Duodenal mucosa (tissue), 2 donors: ENCODE measurements around the gene DOCK1.

Experiments used
- H3K27ac ChIP-seq: one replicate; pipeline ENCODE4 v1.7.0; 2013; ENCODE audit warnings: low read depth, low read length
- H3K27me3 ChIP-seq, 2 donors: one replicate each; pipeline ENCODE4 v1.7.0; 2013; ENCODE audit warnings: low read length in 2 of 2, control low read depth in 1 of 2; ENCODE audit not compliant: insufficient read depth in 2 of 2, control insufficient read depth in 1 of 2
- H3K36me3 ChIP-seq, 2 donors: one replicate each; pipeline ENCODE4 v1.7.0; 2013; ENCODE audit warnings: low read length in 2 of 2, control low read depth in 1 of 2; ENCODE audit not compliant: insufficient read depth in 2 of 2, control insufficient read depth in 1 of 2
- H3K4me1 ChIP-seq, 2 donors: one replicate each; pipeline ENCODE4 v1.7.0; 2013; ENCODE audit warnings: low read length in 2 of 2, control low read depth in 1 of 2; ENCODE audit not compliant: insufficient read depth in 2 of 2, control insufficient read depth in 1 of 2
- H3K4me3 ChIP-seq, 2 donors: one replicate each; pipeline ENCODE4 v1.7.0; 2013; ENCODE audit warnings: low read length in 2 of 2, low read depth in 1 of 2
- H3K9ac ChIP-seq, 2 donors: one replicate each; pipeline ENCODE4 v1.7.0; 2013; ENCODE audit warnings: low read length in 2 of 2, low read depth in 1 of 2
- H3K9me3 ChIP-seq, 2 donors: one replicate each; pipeline ENCODE4 v1.7.0; 2013; ENCODE audit warnings: low read length in 2 of 2, control low read depth in 1 of 2; ENCODE audit not compliant: control insufficient read depth in 1 of 2

Gene DOCK1

DNA sequence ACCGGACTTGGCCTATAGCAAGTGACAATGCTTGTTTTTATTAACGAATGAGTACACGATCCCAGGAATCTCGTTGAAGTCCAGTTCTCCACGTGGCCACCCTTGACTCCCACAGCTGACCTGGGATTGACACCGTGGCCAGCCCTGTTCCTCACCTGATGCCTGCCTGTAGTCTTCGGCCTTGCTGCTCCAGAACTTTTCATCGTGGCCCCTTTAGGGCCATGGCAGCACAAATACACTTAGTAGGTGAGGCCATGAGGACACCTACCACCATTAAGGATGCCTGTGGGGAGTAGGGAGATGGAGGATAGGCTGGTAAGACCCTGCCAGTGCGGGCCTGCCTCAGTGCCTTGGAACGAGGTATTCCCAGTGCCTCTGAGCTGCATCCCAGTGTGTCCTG, 321.8 kb downstream of the DOCK1 start:
- H3K9ac ChIP-seq = no peak overlapping the region

DNA sequence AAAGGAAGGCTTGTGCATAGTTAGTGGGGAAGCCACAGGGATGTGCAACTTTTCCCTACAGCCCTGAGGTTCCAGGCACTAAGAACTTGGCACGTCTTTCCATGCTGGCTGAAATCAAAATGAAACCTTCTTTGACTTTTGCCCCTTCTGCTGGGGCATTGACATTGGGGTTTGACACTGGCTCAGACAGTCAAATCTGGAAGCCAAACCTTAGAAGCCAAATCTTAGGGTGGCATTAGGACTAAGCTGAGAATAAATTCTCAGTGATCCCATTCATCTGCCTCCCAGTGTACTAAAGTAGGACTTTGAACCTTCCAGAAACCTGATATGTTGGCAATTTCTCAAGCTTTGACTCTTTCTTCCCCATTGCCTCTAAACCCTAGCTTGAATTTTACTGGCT, 322.4 kb downstream of the DOCK1 start:
- no peak overlapping the region for H3K9ac ChIP-seq
- peaks cover 0 to 8% of the 10 kb centered on the region in 2 donors for H3K4me1 ChIP-seq
- no peaks in the 10 kb centered on the region for H3K9me3 ChIP-seq
- no peak overlapping the region for H3K27ac ChIP-seq
- H3K36me3 ChIP-seq = no peaks in the 10 kb centered on the region
- no peaks in the 10 kb centered on the region for H3K27me3 ChIP-seq
- no peak overlapping the region for H3K4me3 ChIP-seq

More for the DNA sequence above, 321.8 kb downstream of the DOCK1 start:
- no peak overlapping the region for H3K4me3 ChIP-seq
- H3K36me3 ChIP-seq = no peaks in the 10 kb centered on the region
- no peaks in the 10 kb centered on the region for H3K9me3 ChIP-seq
- H3K27ac ChIP-seq = no peak overlapping the region
- H3K4me1 ChIP-seq = peaks cover 0 to 8% of the 10 kb centered on the region in 2 donors
- H3K27me3 ChIP-seq = no peaks in the 10 kb centered on the region

DNA sequence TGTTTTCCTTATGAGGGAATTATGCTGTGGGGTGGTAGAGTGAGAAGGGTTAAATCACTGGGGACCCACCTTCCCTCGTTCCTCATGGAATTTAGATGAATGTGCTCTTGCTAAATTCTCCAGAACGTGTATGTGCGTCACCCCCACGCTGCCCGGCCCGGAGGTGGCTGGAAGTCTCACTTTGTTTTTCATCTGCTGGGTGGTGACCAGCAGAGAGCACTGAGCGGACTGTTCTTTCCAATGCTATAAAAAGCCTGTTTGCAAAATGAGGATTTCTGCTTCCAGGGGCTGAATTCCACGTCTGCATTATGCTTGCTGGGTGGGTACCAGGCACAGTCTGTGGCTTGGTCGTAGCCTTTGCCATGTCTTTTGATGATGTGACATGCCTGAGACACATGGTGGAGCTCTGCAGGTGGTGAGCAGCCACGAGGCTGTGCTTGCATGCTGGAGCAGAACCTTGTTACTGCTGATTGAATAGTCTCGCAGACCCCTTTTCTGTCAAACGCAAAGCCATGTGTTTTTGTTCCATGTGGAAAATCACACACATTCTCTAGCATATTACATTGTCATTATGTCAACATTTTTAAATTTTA, 323.1 kb downstream of the DOCK1 start:
- Histone ChIP-seq H3K36me3 (no peaks in the 10 kb centered on the region), H3K9me3 (no peaks in the 10 kb centered on the region), H3K4me3 (no peak overlapping the region), H3K27ac (no peak overlapping the region), H3K4me1 (peaks cover 0 to 8% of the 10 kb centered on the region in 2 donors), H3K9ac (no peak overlapping the region), H3K27me3 (no peaks in the 10 kb centered on the region)

DNA sequence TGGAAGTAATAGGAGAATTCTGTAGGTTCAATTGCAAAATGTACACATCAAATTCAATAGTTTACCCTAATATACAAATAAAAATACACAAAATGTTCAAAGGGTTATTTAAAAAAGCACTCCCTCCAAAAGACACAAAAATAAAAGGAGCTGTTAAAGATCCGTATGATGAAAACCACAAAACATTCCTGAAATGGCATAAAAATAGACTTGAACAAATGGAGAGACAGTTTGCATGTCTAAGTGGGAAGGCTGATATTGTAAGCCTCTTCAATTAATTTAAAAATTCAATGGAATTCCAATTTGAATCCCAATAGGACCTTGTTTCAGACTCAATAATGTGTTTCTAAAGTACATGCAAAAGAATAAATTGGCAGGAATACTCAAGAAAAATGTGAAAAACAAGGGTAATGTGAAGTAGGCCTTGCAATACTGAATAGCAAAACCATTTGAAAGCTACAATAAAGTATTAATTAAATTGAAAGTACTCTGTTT, 329.1 kb downstream of the DOCK1 start:
- Histone ChIP-seq H3K27me3 (no peaks in the 10 kb centered on the region), H3K4me1 (no peaks in the 10 kb centered on the region), H3K36me3 (no peaks in the 10 kb centered on the region), H3K9me3 (no peaks in the 10 kb centered on the region), H3K9ac (no peak overlapping the region), H3K27ac (no peak overlapping the region), H3K4me3 (no peak overlapping the region)

DNA sequence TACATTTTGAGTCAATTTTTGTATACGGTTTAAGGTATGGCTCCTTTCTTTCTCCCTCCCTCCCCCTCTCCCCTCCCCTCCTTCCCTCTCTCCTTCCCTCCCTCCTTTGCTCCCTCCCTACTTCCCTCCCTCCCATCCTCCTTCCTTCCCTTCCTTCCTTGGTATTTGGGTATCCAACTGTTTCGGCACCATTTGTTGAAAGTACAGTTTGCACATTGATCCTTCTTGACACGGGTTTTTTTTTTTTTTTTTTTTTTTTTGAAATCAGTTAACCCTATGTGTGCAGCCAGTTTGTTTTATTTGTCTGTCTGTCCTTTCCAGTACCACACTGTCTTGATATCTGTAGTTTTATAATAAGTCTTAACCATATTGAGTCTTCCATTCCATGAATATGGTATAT, 331.0 kb downstream of the DOCK1 start:
- H3K36me3 ChIP-seq = no peaks in the 10 kb centered on the region
- no peak overlapping the region for H3K4me3 ChIP-seq
- H3K9ac ChIP-seq = no peak overlapping the region
- H3K27ac ChIP-seq = no peak overlapping the region
- no peaks in the 10 kb centered on the region for H3K27me3 ChIP-seq
- H3K9me3 ChIP-seq = no peaks in the 10 kb centered on the region
- no peaks in the 10 kb centered on the region for H3K4me1 ChIP-seq

DNA sequence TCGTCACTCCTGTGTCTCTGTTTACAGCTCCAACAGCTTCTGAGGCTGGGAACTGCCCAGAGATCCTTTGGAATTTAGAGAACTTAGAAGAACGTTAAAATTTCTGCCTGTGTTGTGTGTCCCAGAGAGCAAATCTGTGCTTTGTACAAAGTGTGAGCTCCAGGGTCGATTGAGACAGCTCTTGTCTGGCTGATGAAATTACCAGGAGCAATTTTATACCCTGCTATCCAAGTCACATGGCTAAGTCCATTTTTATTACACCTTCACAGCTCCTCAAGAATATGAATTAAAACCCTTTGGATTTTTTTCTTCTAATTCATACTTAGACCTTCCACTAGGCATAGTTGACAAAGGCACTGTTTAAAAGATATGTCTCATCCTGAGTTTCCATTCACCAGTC, 337.7 kb downstream of the DOCK1 start:
- H3K36me3 ChIP-seq = no peaks in the 10 kb centered on the region
- no peak overlapping the region for H3K9ac ChIP-seq
- H3K4me3 ChIP-seq = no peak overlapping the region
- no peaks in the 10 kb centered on the region for H3K27me3 ChIP-seq
- H3K27ac ChIP-seq = no peak overlapping the region
- no peaks in the 10 kb centered on the region for H3K4me1 ChIP-seq
- no peaks in the 10 kb centered on the region for H3K9me3 ChIP-seq

DNA sequence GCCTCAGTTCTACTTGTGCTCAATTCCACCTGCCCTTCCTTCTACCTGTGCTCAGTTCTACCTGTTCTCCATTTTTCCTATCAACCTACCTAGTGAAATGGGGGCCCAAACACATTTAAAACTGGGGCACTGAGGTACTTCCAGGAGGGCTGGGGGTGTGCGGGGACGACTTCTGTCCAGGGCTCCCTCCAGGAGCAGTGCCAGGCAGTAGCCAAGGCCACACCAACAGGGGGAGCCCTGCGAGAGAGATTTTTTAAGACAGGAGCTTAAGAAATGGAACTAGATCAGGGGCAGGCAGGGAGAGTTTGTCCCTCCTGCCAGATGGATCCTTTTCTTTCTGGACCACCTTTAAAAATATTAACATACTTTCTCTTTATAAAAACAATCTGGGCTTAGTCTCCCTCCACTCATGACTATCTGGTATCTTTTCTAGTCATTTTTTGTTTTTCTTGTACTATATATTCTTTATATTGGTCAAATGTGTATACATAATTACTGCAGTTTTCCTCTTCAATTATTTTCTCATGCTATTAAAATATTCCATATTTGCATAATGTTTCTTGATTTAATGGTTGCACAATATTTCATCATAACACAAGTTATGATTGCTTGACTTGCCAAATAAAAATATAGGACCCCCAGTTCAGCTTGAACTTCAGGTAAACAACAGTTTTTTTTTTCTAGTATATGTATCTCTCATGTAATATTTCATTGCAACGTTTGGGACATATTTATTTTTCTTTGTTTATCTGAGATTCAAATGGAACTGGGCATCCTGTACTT, 338.5 kb downstream of the DOCK1 start:
- no peak overlapping the region for H3K4me3 ChIP-seq
- no peak overlapping the region for H3K9ac ChIP-seq
- H3K9me3 ChIP-seq = no peaks in the 10 kb centered on the region
- peaks cover 0 to 2% of the 10 kb centered on the region in 2 donors for H3K36me3 ChIP-seq
- H3K4me1 ChIP-seq = no peaks in the 10 kb centered on the region
- no peaks in the 10 kb centered on the region for H3K27me3 ChIP-seq
- H3K27ac ChIP-seq = no peak overlapping the region

DNA sequence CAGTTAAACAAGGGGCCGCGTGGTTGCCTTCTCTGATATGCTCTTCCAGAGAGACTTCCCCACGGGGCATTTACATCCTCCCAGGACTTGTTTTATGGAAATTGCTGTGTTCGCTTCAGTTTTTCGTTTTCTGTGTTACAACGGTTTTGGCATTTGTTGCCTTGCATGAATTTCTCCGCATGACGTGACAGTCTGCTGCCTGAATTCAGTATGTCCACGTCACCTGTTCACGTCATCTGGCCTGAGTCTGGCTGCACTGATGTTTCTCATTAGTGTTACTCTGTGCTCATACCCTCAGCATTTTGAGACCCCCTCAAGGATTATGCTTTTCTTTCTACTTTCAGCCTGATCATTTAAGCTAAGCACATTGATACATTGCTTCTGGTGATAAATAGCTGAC, 340.2 kb downstream of the DOCK1 start:
- Histone ChIP-seq H3K27ac (no peak overlapping the region), H3K36me3 (peaks cover 0 to 4% of the 10 kb centered on the region in 2 donors), H3K9me3 (no peaks in the 10 kb centered on the region), H3K9ac (no peak overlapping the region), H3K4me1 (peaks cover 0 to 4% of the 10 kb centered on the region in 2 donors), H3K4me3 (no peak overlapping the region), H3K27me3 (no peaks in the 10 kb centered on the region)

DNA sequence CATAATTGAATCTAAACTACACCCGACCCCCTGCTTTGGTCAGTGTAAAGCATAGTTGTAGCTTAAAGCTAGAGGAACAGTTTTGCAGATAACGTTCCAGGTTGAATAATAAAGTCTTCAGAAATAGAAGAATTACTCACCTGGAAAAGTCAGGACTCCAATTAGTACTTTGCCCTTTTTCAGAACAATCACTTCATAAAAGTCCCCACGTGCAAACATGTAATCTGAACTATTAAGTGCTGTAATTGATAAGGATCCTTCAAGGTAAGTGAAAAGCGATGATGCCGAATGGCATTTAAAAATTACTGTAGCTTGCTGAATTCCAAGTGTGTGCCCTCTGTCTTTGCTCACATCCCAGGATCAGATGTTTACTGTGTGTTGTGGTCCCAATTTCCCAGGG, 344.8 kb downstream of the DOCK1 start:
- Histone ChIP-seq H3K27ac (no peak overlapping the region), H3K9me3 (no peaks in the 10 kb centered on the region), H3K27me3 (no peaks in the 10 kb centered on the region), H3K9ac (no peak overlapping the region), H3K36me3 (peaks cover 0 to 4% of the 10 kb centered on the region in 2 donors), H3K4me1 (peaks cover 0 to 4% of the 10 kb centered on the region in 2 donors), H3K4me3 (no peak overlapping the region)

DNA sequence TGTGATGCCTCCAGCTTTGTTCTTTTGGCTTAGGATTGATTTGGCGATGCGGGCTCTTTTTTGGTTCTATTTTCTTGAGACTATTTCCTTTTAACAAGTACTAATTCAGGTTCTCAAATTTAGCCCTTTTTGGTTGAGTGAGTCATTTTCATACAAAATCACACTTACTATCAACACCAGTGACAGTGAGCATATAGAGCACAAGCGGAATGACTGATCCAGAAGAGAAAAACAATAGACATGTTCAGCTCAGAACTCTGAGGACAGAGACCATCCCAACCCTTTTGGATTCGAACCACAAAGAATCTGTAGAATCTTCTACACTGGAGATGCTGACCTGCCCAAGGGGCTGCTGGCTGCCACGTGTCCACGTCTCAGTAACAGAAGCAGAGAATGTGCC, 347.6 kb downstream of the DOCK1 start:
- no peaks in the 10 kb centered on the region for H3K27me3 ChIP-seq
- H3K9ac ChIP-seq = no peak overlapping the region
- peaks cover 0 to 4% of the 10 kb centered on the region in 2 donors for H3K4me1 ChIP-seq
- H3K36me3 ChIP-seq = peaks cover 4% of the 10 kb centered on the region in 2 donors
- no peak overlapping the region for H3K4me3 ChIP-seq
- H3K9me3 ChIP-seq = no peaks in the 10 kb centered on the region
- H3K27ac ChIP-seq = no peak overlapping the region
